MG63 (cell line): Measurements from ENCODE around the gene TSPY8. TPM values are rescaled to one million over a fixed set of nuclear protein-coding genes. Genes with fewer than 3 reads are reported as not detected.
"Not testable (repeated sequence)": the region's sequence is repeated elsewhere in the genome, so short reads cannot be mapped to it uniquely, and the experiment has no call there.

Source experiments
- DNase-seq: peaks from one replicate; pipeline ENCODE4 v3.0.0-alpha.2; 2020
- H3K27me3 ChIP-seq: fragments of 250-450 bp; sonication (Bioruptor Pico); 2 replicates; pipeline ENCODE4 v1.5.1; 2020; ENCODE audit warnings: mild to moderate bottlenecking, moderate library complexity
- H3K36me3 ChIP-seq: fragments of 250-450 bp; sonication (Bioruptor Pico); 2 replicates; pipeline ENCODE4 v1.5.1; 2020; ENCODE audit warnings: mild to moderate bottlenecking, moderate library complexity
- H3K4me3 ChIP-seq: fragments of 250-450 bp; sonication (Bioruptor Pico); 2 replicates; pipeline ENCODE4 v1.5.1; 2020; ENCODE audit warnings: mild to moderate bottlenecking, moderate library complexity
- H3K9me3 ChIP-seq: fragments of 250-450 bp; sonication (Bioruptor Pico); 2 replicates; pipeline ENCODE4 v1.5.1; 2020; ENCODE audit warnings: mild to moderate bottlenecking, moderate library complexity
- total RNA-seq: library from RNA; depleted of rRNA; stranded (reverse); fragments of >200 nt; shearing (Covaris generic); gene quantifications from 2 replicates; pipeline ENCODE4 v1.2.3, GENCODE V29; 2014; ENCODE audit warnings: low replicate concordance; rRNA removed

TSPY8 gene
- total RNA-seq, result not detected in 2 replicates

GRCh38 chrY:9357497-9357896, at the start of gene TSPY8:
TSS of gene TSPY8 (plus strand) at chrY:9357797. CDS start at chrY:9357843, 46 bp downstream.
- H3K9me3 ChIP-seq, H3K4me3 ChIP-seq, H3K36me3 ChIP-seq, DNase-seq, H3K27me3 ChIP-seq: not testable (repeated sequence)

GRCh38 chrY:9320996-9321395, 36.6 kb upstream of the TSPY8 start:
- peak; percentile 12 for DNase-seq
- H3K36me3 ChIP-seq, result no peaks in the 10 kb centered on the region
- H3K27me3 ChIP-seq, result no peaks in the 10 kb centered on the region
- H3K4me3 ChIP-seq, result no peak overlapping the region
- H3K9me3 ChIP-seq, result no peaks in the 10 kb centered on the region

- not testable (repeated sequence) for H3K36me3 ChIP-seq, DNase-seq, H3K4me3 ChIP-seq, H3K27me3 ChIP-seq, H3K9me3 ChIP-seq
These were observed 20.4 kb upstream of the TSPY8 start, which contains the start of gene TSPY4 for GRCh38 chrY:9337164-9337563. TSS of gene TSPY4 (plus strand) at chrY:9337464. CDS start at chrY:9337510, 46 bp downstream.

GRCh38 chrY:9396527-9396926, 38.9 kb downstream of the TSPY8 start:
- not testable (repeated sequence) for DNase-seq

GRCh38 chrY:9398121-9398520, 40.5 kb downstream of the TSPY8 start, which contains the start of gene TSPY3:
TSS of gene TSPY3 (plus strand) at chrY:9398421. CDS start at chrY:9398467, 46 bp downstream.
- H3K4me3 ChIP-seq, DNase-seq, H3K36me3 ChIP-seq, H3K27me3 ChIP-seq, H3K9me3 ChIP-seq: not testable (repeated sequence)

More at GRCh38 chrY:9396527-9396926, 38.9 kb downstream of the TSPY8 start:
- not testable (repeated sequence) for H3K4me3 ChIP-seq, H3K27me3 ChIP-seq, H3K9me3 ChIP-seq, H3K36me3 ChIP-seq

Other genes starting within 250 kb of the TSPY8 start
- gene TSPY4, start 20.3 kb upstream of the TSPY8 start, total RNA-seq, result not detected in 2 replicates
- gene TSPY3, start 40.6 kb downstream of the TSPY8 start, total RNA-seq, result not detected in 2 replicates
- not detected in 2 replicates for gene TSPY1, start 109.2 kb downstream of the TSPY8 start, total RNA-seq
- not detected in 2 replicates for gene TSPY9, start 129.5 kb downstream of the TSPY8 start, total RNA-seq
- not detected in 2 replicates for gene TSPY10, start 170.1 kb downstream of the TSPY8 start, total RNA-seq